ENCODE results near the gene SSR4. TPM values are rescaled to one million over a fixed set of nuclear protein-coding genes. Genes with fewer than 3 reads are reported as not detected.

Gene SSR4
- total RNA-seq, 1 donor from 2014 or later: 84.4 TPM

DNA sequence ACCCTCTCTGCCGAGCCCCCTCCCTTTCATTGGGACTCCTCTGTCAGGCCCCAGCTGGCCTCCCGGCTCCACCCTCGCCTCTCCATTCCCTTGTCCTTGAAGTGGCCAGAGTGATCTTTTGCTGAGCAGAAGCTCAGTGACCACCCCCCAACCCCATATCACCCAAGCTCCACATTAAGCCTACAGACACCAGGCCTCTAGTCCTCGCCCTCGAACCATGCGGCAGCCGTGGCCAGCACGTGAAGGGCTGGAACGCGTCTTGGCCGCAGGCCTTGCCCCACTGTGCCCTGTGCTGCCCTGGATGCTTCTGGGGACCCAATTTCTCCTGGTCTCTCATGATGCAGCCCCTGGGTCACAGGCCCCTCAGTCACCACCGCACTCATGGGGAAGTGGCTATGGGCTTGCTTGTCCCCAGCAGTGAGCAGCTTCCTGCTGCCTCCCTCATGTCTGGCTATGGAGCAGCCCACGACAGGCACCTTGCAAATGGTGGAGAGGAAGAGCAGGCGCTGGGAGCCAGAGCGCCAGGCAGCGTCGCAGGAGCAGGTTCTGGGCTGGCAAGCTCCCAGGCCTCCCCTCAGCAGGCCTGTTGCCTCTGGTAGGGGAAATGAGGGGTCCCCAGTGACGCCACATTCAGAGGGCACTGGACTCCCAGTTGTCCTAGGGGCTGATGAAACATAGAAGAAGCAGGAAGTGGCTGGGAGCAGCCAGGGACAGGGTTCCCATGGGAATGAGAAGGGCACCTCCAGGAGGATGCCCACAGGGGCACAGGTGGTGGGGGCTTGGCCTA, 14.4 kb upstream of the SSR4 start:
- FAIRE-seq: no peak
- no peak for DNase-seq (ENCODE audit: low spot score in 2 of 2)

DNA sequence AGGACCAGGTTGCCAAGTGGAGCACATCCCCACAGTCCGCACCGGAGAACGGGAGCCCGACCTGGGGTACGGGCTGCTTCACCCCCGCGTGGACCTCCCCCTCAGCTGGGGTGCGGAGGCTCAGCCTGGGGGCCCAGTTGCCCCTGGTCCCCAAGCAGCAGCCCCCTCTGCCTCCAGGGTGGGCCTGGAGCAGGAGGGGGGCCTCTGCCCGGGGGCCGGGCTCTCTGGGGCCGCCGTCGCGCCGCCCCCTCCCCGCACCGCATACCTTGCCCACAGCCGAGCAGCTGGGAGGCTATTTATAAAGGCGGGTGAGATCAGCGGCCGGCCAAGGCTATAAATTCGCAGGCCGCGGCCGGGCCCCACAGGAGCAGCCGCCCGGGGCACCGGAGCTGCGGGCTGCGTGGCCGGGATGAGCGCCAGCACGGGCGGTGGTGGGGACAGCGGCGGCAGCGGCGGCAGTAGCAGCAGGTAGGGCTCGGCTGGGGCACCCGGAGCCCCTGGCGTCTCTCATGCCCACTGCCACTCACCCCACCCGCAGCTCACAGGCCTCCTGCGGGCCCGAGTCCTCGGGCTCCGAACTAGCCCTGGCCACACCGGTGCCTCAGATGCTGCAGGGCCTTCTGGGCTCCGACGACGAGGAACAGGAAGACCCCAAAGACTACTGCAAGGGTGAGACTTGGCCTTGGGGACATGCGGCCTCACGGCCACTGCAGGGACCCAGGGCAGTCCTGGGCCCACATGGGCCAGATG, 13.6 kb upstream of the SSR4 start, which contains the start of gene SRPK3:
Gene SRPK3, plus strand, starts transcription at position 364 of the 750 bp plus-strand sequence. Its CDS starts 46 bp downstream, at position 410.
- DNase-seq (ENCODE audit: low spot score in 2 of 2) (peak; percentile 48 to 56), FAIRE-seq (no peak)

DNA sequence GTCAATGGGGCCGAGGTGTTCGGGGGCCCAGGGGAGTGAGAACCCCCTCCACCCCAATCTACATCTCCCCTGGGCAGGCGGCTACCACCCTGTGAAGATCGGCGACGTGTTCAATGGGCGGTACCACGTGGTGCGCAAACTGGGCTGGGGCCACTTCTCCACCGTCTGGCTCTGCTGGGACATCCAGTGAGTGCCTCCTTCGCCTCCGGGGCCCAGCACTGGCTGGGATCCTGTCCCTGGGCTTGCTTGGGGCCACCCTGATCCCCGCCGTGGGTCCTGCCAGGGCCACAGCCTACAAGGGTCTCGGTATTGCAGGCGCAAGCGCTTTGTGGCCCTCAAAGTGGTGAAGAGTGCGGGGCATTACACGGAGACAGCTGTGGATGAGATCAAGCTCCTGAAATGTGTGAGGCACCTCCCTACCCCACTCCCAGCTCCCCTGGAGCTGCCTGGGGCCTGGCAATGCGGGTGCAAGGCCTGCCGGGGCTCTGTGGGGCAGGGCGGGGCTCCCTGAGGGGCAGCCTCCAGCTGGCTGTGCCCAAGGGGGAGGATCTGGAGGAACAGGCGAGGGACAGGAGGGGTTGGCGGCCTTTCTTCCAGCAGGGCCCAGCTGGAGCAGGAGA, 12.9 kb upstream of the SSR4 start:
- no peak for DNase-seq (ENCODE audit: low spot score in 2 of 2)
- no peak for FAIRE-seq

DNA sequence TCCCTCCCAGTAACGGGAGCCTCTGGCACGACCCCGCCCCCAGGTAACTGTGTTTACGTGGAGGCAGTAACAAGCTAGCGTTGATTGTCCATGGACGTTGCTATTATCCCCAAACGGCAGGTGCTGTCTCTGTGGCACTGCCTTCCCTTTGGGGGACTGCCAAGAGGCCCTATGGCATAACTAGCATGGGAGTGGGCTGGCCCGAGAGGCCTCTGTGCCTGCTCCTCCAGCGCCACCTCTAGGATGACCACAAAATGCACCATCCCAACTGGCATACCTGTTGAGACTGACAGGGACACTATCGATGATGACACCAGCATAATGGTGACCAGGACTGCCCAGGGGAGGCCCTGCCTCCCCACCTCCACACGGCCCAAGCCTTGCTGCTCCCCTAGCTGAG, 12.2 kb upstream of the SSR4 start:
- FAIRE-seq: no peak
- no peak for DNase-seq (ENCODE audit: low spot score in 2 of 2)

DNA sequence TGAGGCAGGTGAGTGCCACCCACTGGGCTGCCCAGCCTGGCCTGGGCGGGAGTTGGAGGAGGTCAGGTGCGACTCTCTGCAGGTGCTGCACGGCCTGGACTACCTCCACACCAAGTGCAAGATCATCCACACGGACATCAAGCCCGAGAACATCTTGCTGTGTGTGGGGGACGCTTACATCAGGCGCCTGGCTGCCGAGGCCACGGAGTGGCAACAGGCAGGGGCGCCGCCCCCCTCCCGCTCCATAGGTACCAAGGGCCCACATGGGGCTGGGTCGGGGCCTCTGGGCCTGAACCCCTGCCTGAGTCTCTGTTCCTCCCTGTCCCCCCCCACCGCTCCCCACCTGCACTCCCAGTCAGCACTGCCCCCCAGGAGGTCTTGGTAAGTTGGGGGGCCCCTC, 11.6 kb upstream of the SSR4 start:
- FAIRE-seq: no peak
- DNase-seq (ENCODE audit: low spot score in 2 of 2): no peak

DNA sequence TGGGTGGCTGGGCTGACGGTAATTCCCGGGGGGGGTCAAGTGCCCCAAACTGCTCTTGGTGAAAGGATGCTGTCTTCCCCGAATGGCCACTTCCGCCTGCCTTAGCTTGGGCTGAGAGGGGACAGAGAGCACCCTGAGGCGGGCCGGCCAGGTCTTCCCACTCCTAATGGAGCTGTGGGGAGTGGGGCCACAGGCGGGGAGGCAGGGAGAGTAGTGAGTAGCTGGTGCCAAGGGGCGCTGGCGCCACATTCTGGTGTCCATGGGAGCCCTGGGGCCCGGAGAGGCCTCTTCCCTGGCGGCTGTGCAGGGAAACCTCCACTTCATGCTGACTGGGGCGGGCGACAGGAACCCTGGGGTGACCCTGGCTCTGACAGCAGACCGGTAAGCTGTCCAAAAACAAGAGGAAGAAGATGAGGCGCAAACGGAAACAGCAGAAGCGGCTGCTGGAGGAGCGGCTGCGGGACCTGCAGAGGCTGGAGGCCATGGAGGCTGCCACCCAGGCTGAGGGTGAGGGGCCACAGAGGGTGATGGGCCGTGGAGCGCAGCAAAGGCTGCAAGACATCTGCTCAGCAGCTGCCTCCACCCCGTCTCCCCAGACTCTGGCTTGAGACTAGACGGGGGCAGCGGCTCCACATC, 11.0 kb upstream of the SSR4 start:
- DNase-seq (ENCODE audit: low spot score in 2 of 2) (no peak), FAIRE-seq (no peak)

DNA sequence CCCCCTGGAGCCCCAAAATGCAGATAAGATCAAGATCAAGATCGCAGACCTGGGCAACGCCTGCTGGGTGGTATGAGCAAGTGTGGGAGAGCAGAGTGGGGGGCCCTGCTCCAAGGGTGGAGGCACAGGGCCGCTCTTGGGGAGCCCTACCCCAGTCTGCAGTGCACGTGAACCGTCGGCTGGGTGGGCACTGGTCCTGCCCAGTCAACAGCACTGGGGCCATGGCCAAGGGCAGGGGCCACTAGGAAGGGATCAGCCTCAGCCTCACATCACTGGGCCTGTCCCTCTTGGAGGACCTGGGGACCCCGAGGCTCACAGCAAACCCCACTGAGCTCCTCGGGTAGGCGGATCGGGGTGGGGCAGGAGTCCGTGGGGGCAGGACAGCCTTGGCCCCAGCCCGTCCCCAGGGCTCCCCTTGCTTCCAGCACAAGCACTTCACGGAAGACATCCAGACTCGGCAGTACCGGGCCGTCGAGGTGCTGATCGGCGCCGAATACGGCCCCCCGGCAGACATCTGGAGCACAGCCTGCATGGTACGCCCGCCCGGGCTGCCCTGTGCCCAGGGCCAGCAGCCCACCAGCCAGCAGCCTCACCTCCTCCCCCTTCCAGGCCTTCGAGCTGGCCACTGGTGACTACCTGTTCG, 10.0 kb upstream of the SSR4 start:
- FAIRE-seq: no peak

DNA sequence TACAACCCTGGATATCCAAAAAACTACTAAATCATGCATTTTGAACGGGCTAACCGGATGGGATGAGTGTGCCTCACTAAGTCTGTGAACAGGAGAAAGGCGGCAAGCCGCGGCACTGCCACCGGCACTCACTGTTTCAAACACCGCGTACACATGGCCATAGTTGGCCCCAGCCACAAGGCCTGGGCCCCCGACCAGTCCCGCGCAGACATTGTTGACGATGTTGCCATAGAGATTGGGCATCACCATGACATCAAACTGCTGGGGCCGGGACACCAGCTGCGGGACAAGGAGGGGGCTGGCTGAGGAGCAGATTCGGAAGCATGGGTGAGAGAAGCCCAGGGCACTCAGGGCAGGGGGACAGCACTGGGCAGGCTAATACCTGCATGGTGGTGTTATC, 7.8 kb upstream of the SSR4 start:
- FAIRE-seq (no peak), DNase-seq (ENCODE audit: low spot score in 2 of 2) (no peak)

More for the DNA sequence above, 10.0 kb upstream of the SSR4 start:
- no peak for DNase-seq (ENCODE audit: low spot score in 2 of 2)

DNA sequence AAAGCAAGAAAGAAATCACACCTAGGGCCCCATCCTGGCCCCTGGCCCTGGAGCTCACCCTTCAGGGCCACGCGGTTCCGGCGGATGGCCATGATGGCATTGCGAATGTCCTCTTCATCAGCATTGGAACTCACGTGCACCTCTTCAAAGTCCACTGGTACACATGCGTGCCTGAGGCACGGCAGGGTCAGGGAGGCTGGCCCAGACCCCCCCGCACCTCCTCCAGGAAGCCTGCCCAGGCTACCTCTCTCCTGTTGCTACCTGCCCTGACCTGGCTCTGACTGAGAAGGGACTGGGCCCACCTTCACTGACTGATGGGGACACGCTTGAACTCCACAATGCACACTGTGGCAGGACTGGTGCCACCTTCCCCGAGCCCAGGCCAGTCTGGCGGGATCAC, 4.8 kb upstream of the SSR4 start:
- FAIRE-seq: no peak

DNA sequence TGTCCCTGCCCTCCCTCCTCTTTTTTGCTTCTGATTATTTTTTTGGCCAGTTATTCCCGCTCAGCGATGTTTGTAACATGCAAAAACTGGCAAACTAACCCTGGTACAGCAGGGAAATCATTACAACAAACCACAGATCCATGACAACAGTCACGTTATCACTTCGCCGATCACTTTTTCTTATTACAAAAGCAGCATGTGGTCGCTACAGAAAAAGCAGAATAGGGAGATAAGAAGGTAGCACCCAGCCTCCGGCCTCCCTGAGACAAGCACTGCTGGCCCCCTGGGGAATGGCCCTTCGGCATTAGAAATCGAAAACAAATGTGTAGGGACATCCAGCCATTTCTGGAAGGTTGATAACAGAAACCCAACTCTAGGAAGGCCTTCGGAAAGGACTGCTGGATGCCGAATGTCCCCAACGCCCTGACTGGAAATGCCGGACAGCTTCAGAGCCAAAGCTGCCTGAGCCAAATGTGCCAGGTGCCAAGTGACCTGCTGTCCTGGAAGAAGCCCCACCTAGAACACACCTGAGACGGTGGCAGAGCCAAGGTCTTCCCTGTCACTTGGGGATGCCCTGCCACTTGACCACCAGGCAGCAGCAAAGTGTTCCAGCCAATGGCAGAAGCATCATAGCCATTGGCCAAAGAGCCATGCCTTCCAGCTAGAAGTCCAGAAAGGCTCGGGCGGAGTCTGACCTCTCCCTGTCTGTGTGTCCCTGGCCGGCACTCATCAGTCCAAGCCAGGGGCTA, 3.2 kb upstream of the SSR4 start:
- DNase-seq (ENCODE audit: low spot score in 2 of 2) (no peak), FAIRE-seq (no peak)

More for the DNA sequence above, 4.8 kb upstream of the SSR4 start:
- DNase-seq (ENCODE audit: low spot score in 2 of 2): no peak

DNA sequence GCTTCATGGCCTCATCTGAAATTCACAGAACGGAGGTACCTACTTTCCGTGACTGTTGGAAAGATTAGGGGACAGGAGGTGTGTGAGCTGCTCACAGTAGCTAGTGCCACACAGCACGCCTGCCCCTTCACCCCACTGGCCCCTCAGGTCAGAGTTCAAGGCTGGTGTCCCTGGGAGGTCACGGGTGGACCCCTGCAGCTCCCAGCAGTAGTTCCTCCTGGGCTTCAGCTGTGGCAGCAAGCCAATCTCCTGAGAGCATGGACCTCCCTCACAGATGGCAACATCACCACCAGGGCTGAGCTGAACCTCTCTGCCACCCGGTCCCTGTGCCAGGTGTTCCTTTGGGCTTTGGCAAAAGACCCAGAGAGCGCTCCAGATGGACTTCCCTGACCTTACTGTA, 2.1 kb upstream of the SSR4 start:
- no peak for DNase-seq (ENCODE audit: low spot score in 2 of 2)
- no peak for FAIRE-seq

DNA sequence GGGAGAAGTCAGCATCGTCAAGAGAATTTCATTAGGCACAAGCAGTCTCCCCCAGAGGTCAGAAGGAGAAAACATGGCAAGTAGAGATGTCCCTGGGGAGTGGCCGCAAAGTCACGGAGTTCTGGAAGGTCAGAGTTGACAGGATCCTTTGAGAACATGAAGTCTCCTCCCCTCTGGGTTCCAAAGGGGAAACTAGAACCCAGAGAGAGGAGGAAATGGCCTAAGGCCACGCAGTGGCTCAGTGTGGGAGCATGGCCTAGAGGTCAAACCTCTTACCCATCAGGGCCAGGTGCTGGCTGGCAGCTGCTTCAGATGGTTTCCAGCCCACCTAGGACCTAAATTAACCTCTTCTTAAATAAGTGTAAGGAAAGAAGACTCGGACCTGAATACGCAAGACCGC, 1.2 kb upstream of the SSR4 start:
- FAIRE-seq: no peak
- DNase-seq (ENCODE audit: low spot score in 2 of 2): no peak

DNA sequence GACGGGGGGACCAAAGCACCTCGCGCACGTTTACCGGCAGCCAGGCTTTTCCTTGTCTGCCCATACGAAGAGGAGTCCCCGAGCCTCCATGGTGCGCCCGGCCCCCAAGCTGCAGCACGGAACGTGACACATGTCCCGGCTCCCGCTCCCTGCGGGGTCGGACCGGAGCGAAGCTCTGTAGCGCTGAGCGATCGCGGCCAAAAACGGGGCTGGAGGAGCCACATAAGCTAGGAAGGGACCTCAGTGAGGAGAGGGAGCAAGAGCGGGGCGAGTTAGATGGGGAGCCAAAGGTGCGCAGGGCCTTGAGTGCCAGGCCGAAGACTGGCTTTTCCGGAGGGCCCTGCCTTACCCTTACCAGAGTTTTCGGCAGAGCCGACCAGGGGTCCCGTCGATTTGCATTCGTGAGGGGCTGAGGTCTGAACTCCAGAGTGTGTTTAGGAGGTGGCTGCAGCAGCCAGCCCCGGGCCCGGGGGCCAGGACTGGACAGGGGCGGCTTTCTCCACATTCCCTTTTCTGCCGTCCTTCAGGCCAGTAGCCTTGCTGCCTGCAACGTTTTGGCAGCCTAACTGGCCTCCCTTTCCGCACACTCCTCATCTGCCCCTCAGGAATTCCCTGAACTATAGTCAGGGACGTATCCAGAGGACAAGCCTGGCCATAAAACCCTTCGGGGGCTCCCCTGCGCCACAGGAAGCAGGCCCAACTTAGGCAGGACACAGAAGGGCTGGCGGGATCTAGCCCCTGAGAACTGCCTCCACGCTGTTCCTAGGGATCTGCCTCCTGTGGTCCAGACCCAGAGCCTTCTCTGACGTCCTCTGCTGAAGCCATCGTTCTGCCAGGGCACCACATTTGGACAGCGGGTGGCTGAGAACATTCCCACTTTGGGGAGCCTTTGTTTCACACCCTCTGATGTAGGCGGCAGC, 689 bp downstream of the SSR4 start:
- FAIRE-seq: no peak
- no peak for DNase-seq (ENCODE audit: low spot score in 2 of 2)

DNA sequence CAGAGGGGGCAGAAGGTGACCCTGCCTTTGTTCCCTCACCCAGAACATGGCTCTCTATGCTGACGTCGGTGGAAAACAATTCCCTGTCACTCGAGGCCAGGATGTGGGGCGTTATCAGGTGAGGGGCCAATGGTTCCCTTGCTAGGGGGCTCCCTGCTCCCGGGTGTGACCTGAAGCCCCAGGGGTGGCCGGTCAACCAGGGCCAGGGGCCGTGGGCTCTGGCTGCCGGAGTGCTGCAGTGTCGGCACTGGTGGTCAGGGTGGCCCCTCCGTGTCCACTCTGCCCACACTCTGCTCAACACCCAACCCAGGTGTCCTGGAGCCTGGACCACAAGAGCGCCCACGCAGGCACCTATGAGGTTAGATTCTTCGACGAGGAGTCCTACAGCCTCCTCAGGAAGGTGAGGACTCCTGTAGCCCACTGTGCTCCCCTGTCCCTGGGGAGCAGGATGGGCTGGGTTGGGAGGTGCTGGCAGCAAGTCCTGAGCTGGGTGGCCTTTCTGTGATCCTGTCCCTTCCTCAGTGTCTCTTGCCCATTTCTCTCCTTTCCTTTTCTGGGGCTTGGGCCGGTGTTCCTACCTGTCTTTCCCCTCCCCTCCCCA, 3.0 kb downstream of the SSR4 start:
- DNase-seq (ENCODE audit: low spot score in 2 of 2): no peak
- no peak for FAIRE-seq

DNA sequence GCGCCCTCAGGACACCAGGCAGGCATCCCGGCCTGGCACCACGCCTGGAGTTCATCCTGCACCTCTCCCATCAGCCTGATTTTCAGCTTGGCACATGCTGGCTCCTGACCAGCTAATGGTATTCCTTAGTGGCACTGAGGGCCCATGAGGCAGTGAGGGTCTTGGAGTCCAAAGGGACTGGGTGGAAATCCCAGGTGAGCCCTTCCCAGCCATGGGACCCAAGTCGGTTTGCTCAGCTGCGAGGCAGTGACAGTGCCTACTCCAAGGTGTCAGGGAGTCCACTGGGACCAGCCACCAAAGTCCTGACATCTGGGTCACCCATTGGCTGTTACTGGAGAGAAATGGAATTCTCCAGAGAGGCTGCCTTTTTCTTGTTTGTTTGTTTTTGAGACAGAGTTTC, 4.9 kb downstream of the SSR4 start:
- no peak for FAIRE-seq
- no peak for DNase-seq (ENCODE audit: low spot score in 2 of 2)

DNA sequence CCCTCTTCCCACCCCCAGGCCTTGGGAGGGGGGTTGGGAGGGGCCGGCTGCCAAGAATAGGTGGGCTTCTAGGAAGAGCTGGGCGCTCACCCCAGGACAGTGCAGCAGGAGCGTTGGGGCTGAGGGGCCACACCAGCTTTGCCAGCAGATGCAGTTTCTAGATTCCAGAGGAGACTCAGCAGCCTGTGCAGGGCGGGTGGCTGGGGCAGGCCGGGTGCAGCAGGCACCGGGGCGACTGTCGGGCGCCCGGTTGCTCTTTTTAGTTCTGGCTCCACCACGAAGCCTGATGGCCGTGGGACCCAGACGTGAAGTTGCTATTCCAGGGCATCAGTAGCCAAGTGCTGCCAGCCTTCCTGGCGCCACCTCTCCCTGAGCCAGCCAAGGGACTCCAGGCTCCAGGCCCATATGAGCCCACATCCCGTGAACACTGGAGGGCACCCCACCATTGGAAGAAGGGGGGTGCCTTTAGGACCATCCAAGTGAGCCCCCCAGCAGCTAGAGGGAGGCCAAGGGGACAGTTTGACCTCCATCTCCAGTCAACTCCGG, 5.8 kb downstream of the SSR4 start:
- no peak for FAIRE-seq
- DNase-seq (ENCODE audit: low spot score in 2 of 2): no peak

DNA sequence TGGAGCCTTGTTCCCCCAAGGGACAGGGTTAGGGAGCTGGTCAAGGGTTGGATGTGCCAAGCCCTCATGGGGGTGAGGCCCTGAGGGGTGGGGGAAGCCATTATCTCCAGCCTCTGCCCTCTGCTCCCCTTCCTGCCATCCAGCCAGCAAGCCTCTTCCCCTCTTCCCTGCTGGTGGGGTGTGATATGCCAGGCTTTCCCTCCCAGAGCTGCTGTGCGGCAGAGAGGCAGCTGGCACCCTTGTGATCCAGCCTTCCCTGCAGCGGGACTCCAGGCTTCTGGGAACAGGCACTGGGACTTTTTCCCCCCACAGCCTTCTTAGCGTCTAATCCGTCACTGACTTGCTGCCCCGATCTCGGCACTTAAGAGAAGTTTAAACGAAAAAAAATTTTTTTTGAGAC, 6.3 kb downstream of the SSR4 start:
- no peak for FAIRE-seq
- DNase-seq (ENCODE audit: low spot score in 2 of 2): no peak

DNA sequence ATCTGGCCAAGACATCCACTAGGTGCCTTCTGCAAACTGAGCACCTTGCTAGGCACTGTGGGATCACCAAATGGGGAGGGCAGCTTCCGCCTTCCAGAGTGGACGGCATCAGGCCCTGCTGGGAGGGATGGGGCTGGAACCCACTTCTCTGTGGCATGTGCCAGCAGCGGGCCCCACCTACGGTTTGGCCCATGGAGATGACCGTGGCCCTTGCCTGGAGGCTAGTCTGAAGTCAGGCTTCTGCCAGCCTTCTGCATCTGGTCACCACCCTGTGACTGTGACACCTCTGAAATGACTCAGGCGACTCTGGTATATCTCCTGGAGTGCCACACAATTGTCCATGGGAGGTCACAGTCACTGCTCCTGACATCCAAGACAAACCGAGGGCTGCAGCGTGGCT, 7.2 kb downstream of the SSR4 start:
- DNase-seq (ENCODE audit: low spot score in 2 of 2) (no peak), FAIRE-seq (no peak)

Measured in frontal cortex (tissue), 4 donors.